ENCODE measurements around the gene PCDH9. TPM values are rescaled to one million over a fixed set of nuclear protein-coding genes. Genes with fewer than 3 reads are reported as not detected.

PCDH9 gene
- total and polyA plus RNA-seq, 10 of the 15 experiments (the other 5 are each of a cell fraction or from before 2014, with no cell fraction given) = 0.02 to 2.3 (median 0.05) TPM; not detected in 1

DNA sequence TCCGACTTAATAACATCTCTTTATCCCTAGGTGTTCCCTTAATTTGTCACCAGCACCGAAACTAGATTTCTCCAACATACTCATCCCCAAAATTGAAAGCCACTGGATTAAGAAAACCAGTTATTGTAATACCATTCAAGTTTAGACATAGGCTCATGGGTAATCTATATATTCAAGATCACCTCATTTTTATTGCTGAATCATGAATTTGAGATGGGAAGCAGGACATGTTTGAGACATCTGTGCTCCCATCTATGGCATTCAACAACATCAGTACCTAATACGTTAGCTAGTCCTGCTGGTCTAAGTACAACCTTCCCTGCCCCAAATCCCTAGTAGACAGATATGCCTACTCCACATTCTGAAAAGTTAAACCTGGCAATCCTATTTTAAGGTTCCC lies 820.6 kb downstream of the PCDH9 start:
- H3K9me3 ChIP-seq (replicated peaks; ENCODE audit: control insufficient read depth, insufficient read depth, low read length) = no peaks in the 10 kb centered on the region
- no peak overlapping the region for H3K4me2 ChIP-seq (ENCODE audit: control insufficient read depth, insufficient read depth)
- WGBS (ENCODE audit: insufficient coverage, insufficient replicate concordance, low lambda C conversion rate, missing lambda C conversion rate) = 13% methylated on average over 3 of the region's 3 CpGs
- H3K9ac ChIP-seq (ENCODE audit: control insufficient read depth, insufficient read depth, low read length) = no peak overlapping the region
- no peak overlapping the region for H3K4me3 ChIP-seq
- in situ Hi-C loops (cut with MboI) (no loop called here), intact Hi-C loops (cut with micrococcal nuclease; ENCODE audit: unreplicated experiment) (no loop called here)
- CTCF ChIA-PET = no interaction called here
- DNase-seq (ENCODE audit: low read depth, low spot score) (no peak), ATAC-seq (no peak), FAIRE-seq (no peak)
- SMC1A ChIA-PET (ENCODE audit: uncharacterized antibody, unreplicated experiment) = no interaction called here
- H3K4me1 ChIP-seq (ENCODE audit: control insufficient read depth, insufficient read depth, low read length) = no peaks in the 10 kb centered on the region
- BruUV-seq (replicated peaks) = no TSS peak
- RAD21 ChIA-PET (ENCODE audit: unreplicated experiment) = no interaction called here
- no peak overlapping the region for H2AFZ ChIP-seq (ENCODE audit: control insufficient read depth, low read depth, low read length)
- no peaks in the 10 kb centered on the region for H3K36me3 ChIP-seq (ENCODE audit: control insufficient read depth in 2 of 2, insufficient read depth in 2 of 2, low read length in 1 of 2)
- H3K79me2 ChIP-seq (ENCODE audit: control insufficient read depth, insufficient read depth, low read length) = no peaks in the 10 kb centered on the region
- TF ChIP-seq SUZ12 (IDR thresholded peaks at IDR 0.05; ENCODE audit: unreplicated experiment) (no peak), NFIC (IDR thresholded peaks at IDR 0.05; ENCODE audit: low read depth, low read length) (no peak), POU2F2 (IDR thresholded peaks at IDR 0.05; ENCODE audit: borderline replicate concordance, low read depth, low read length) (no peak), SMARCA5 (IDR thresholded peaks at IDR 0.05) (no peak), DPF2 (IDR thresholded peaks at IDR 0.05) (no peak)
- TF ChIP-seq, protein P1, sequence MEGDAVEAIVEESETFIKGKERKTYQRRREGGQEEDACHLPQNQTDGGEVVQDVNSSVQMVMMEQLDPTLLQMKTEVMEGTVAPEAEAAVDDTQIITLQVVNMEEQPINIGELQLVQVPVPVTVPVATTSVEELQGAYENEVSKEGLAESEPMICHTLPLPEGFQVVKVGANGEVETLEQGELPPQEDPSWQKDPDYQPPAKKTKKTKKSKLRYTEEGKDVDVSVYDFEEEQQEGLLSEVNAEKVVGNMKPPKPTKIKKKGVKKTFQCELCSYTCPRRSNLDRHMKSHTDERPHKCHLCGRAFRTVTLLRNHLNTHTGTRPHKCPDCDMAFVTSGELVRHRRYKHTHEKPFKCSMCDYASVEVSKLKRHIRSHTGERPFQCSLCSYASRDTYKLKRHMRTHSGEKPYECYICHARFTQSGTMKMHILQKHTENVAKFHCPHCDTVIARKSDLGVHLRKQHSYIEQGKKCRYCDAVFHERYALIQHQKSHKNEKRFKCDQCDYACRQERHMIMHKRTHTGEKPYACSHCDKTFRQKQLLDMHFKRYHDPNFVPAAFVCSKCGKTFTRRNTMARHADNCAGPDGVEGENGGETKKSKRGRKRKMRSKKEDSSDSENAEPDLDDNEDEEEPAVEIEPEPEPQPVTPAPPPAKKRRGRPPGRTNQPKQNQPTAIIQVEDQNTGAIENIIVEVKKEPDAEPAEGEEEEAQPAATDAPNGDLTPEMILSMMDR (IDR thresholded peaks at IDR 0.05 in 2 of 3, conservative IDR thresholded peaks at IDR 0.05 in 1 of 3; ENCODE audit: control insufficient read depth in 2 of 3, extremely low read depth in 1 of 3, insufficient read depth in 1 of 3, low read depth in 3 of 3, low read length in 3 of 3) = no peak
- TF ChIP-seq, protein P2, sequence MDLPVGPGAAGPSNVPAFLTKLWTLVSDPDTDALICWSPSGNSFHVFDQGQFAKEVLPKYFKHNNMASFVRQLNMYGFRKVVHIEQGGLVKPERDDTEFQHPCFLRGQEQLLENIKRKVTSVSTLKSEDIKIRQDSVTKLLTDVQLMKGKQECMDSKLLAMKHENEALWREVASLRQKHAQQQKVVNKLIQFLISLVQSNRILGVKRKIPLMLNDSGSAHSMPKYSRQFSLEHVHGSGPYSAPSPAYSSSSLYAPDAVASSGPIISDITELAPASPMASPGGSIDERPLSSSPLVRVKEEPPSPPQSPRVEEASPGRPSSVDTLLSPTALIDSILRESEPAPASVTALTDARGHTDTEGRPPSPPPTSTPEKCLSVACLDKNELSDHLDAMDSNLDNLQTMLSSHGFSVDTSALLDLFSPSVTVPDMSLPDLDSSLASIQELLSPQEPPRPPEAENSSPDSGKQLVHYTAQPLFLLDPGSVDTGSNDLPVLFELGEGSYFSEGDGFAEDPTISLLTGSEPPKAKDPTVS (IDR thresholded peaks at IDR 0.05; ENCODE audit: low read depth, low read length) = no peak
- TF ChIP-seq, protein P3, sequence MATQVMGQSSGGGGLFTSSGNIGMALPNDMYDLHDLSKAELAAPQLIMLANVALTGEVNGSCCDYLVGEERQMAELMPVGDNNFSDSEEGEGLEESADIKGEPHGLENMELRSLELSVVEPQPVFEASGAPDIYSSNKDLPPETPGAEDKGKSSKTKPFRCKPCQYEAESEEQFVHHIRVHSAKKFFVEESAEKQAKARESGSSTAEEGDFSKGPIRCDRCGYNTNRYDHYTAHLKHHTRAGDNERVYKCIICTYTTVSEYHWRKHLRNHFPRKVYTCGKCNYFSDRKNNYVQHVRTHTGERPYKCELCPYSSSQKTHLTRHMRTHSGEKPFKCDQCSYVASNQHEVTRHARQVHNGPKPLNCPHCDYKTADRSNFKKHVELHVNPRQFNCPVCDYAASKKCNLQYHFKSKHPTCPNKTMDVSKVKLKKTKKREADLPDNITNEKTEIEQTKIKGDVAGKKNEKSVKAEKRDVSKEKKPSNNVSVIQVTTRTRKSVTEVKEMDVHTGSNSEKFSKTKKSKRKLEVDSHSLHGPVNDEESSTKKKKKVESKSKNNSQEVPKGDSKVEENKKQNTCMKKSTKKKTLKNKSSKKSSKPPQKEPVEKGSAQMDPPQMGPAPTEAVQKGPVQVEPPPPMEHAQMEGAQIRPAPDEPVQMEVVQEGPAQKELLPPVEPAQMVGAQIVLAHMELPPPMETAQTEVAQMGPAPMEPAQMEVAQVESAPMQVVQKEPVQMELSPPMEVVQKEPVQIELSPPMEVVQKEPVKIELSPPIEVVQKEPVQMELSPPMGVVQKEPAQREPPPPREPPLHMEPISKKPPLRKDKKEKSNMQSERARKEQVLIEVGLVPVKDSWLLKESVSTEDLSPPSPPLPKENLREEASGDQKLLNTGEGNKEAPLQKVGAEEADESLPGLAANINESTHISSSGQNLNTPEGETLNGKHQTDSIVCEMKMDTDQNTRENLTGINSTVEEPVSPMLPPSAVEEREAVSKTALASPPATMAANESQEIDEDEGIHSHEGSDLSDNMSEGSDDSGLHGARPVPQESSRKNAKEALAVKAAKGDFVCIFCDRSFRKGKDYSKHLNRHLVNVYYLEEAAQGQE (IDR thresholded peaks at IDR 0.05; ENCODE audit: low read depth, low read length) = no peak
- POLR2A ChIA-PET = no interaction called here
- H3K27me3 ChIP-seq (replicated peaks in 1 of 2; ENCODE audit: control insufficient read depth in 2 of 2, insufficient read depth in 2 of 2, low read length in 1 of 2) = no peaks in the 10 kb centered on the region
- H4K20me1 ChIP-seq (ENCODE audit: control insufficient read depth, insufficient read depth) = no peaks in the 10 kb centered on the region
- no peak overlapping the region for H3K27ac ChIP-seq (ENCODE audit: control insufficient read depth, insufficient read depth)
